IMR-90 (cell line): ENCODE measurements around the gene MMP27. TPM values are rescaled to one million over a fixed set of nuclear protein-coding genes. Genes with fewer than 3 reads are reported as not detected.

ENCODE experiments used
- ATAC-seq: fragments of 200-7000 bp; cut with Tn5 transposase; 2 replicates; pipeline ENCODE4 v1.9.1; 2020; ENCODE audit warnings: low read depth, mild to moderate bottlenecking, moderate library complexity
- BruUV-seq: library from RNA; stranded (reverse); fragments of 400-500 nt; replicated peaks from 2 replicates; lab custom pipeline; 2021; lab: Mats Ljungman, UMichigan
- CTCF ChIA-PET: fragments of 300-600 bp; formaldehyde crosslinking; extraction: SDS; loops from one replicate; lab custom pipeline; 2021; ENCODE audit warnings: antibody characterized with exemption; lab: Yijun Ruan, JAX
- POLR2A ChIA-PET: fragments of 300-600 bp; sonication (Branson Sonifier 250); formaldehyde crosslinking; loops from one replicate; lab custom pipeline; 2022; ENCODE audit warnings: antibody characterized with exemption; ENCODE audit not compliant: unreplicated experiment; lab: Charles Lee
- DNase-seq: peaks from one replicate; pipeline ENCODE4 v3.0.0; 2013
- H2AFZ ChIP-seq: replicated peaks from 2 replicates; pipeline ENCODE3; 2013; ENCODE audit warnings: low read length, mild to moderate bottlenecking; ENCODE audit not compliant: poor library complexity
- H2AK5ac ChIP-seq: 2 replicates; pipeline ENCODE4 v1.6.1; 2013; ENCODE audit warnings: low read depth, low read length, inconsistent platforms
- H2AK9ac ChIP-seq: replicated peaks from 2 replicates; pipeline ENCODE3; 2013; ENCODE audit warnings: mild to moderate bottlenecking, low read depth, low read length, moderate library complexity; ENCODE audit not compliant: poor library complexity
- H2BK120ac ChIP-seq: 2 replicates; pipeline ENCODE4 v1.6.1; 2013; ENCODE audit warnings: low read depth, low read length, inconsistent platforms
- H2BK15ac ChIP-seq: 3 replicates; pipeline ENCODE4 v1.6.1; 2013; ENCODE audit warnings: low read depth, low read length, inconsistent platforms
- H2BK20ac ChIP-seq: 2 replicates; pipeline ENCODE4 v1.6.1; 2013; ENCODE audit warnings: low read depth, mild to moderate bottlenecking, inconsistent platforms, low read length, moderate library complexity
- H2BK5ac ChIP-seq: 2 replicates; pipeline ENCODE4 v1.6.1; 2013; ENCODE audit warnings: mild to moderate bottlenecking, low read depth, low read length, inconsistent platforms; ENCODE audit not compliant: poor library complexity, severe bottlenecking
- H3K14ac ChIP-seq: replicated peaks from 2 replicates; pipeline ENCODE4 v1.6.1; 2013; ENCODE audit warnings: low read depth, low read length, inconsistent platforms
- H3K18ac ChIP-seq: 2 replicates; pipeline ENCODE4 v1.6.1; 2013; ENCODE audit warnings: low read depth, low read length, control low read depth
- H3K23ac ChIP-seq: 2 replicates; pipeline ENCODE4 v1.6.1; 2013; ENCODE audit warnings: low read depth, low read length, inconsistent platforms
- H3K27ac ChIP-seq: 2 replicates; pipeline ENCODE4 v1.5.1; 2013; ENCODE audit warnings: mild to moderate bottlenecking, control low read depth, low read length; ENCODE audit not compliant: insufficient read depth
- H3K27me3 ChIP-seq: 2 replicates; pipeline ENCODE4 v1.6.1; 2013; ENCODE audit warnings: low read length; ENCODE audit not compliant: control insufficient read depth, insufficient read depth
- H3K36me3 ChIP-seq: 2 replicates; pipeline ENCODE4 v1.6.1; 2013; ENCODE audit warnings: low read length, mixed read lengths; ENCODE audit not compliant: control insufficient read depth, insufficient read depth
- H3K4ac ChIP-seq: 2 replicates; pipeline ENCODE4 v1.6.1; 2013; ENCODE audit warnings: low read depth, low read length, inconsistent platforms
- H3K4me1 ChIP-seq: 2 replicates; pipeline ENCODE4 v1.6.1; 2013; ENCODE audit warnings: low read length, mixed read lengths; ENCODE audit not compliant: control insufficient read depth, insufficient read depth
- H3K4me2 ChIP-seq: 2 replicates; pipeline ENCODE4 v1.6.1; 2013; ENCODE audit warnings: low read depth, mild to moderate bottlenecking, control low read depth, low read length, moderate library complexity
- H3K4me3 ChIP-seq: 2 replicates; pipeline ENCODE4 v1.5.1; 2013; ENCODE audit warnings: low read depth, mild to moderate bottlenecking, control low read depth, low read length, moderate library complexity; ENCODE audit not compliant: insufficient read depth
- H3K56ac ChIP-seq: 2 replicates; pipeline ENCODE4 v1.6.1; 2013; ENCODE audit warnings: low read length, inconsistent platforms; ENCODE audit not compliant: insufficient read depth; ENCODE audit errors: extremely low read depth
- H3K79me1 ChIP-seq, 2 experiments: 2 replicates each; pipeline ENCODE4 v1.6.1; 2013; ENCODE audit warnings: low read length in 2 of 2, inconsistent platforms in 1 of 2, low read depth in 1 of 2
- H3K9ac ChIP-seq: 2 replicates; pipeline ENCODE4 v1.6.1; 2013; ENCODE audit warnings: low read depth, low read length, control low read depth
- H3K9me1 ChIP-seq: 2 replicates; pipeline ENCODE4 v1.6.1; 2013; ENCODE audit warnings: low read length, inconsistent platforms; ENCODE audit not compliant: insufficient read depth
- H3K9me3 ChIP-seq: 2 replicates; pipeline ENCODE4 v1.6.1; 2013; ENCODE audit warnings: low read length; ENCODE audit not compliant: control insufficient read depth, insufficient read depth
- H4K20me1 ChIP-seq: 2 replicates; pipeline ENCODE4 v1.6.1; 2013; ENCODE audit warnings: low read length, inconsistent platforms; ENCODE audit not compliant: insufficient read depth
- H4K5ac ChIP-seq: 2 replicates; pipeline ENCODE4 v1.6.1; 2013; ENCODE audit warnings: mild to moderate bottlenecking, low read depth, low read length, control low read depth
- H4K8ac ChIP-seq, 2 experiments: 2 replicates each; pipeline ENCODE4 v1.6.1; 2013; ENCODE audit warnings: low read depth in 2 of 2, low read length in 2 of 2, control low read depth in 1 of 2, inconsistent platforms in 1 of 2
- H4K91ac ChIP-seq: 2 replicates; pipeline ENCODE4 v1.6.1; 2013; ENCODE audit warnings: low read depth, low read length, inconsistent platforms; ENCODE audit not compliant: insufficient read depth
- NFE2L2 ChIP-seq: fragments of 150-350 bp; IDR thresholded peaks from 2 replicates; pipeline ENCODE4 v1.6.1; 2016; ENCODE audit warnings: low read depth, mild to moderate bottlenecking, low read length
- whole genome bisulfite sequencing, 2 experiments: methylation state at CpG; one replicate each; pipeline versions ENCODE4 v1.1.5 to v1.1.7; 2013; ENCODE audit warnings: missing lambda C conversion rate in 2 of 2; ENCODE audit not compliant: insufficient read length in 1 of 2; ENCODE audit errors: extremely low coverage in 2 of 2; 5-methylcytosine and 5-hydroxymethylcytosine counted together
- dilution Hi-C: fragments of 300-500 bp; cut with HindIII; formaldehyde crosslinking; loops from one replicate; pipeline ENCODE4 v1.14.3; 2018; ENCODE audit warnings: low sequenced_read_pairs; ENCODE audit not compliant: unreplicated experiment
- in situ Hi-C: fragments of 300-500 bp; cut with MboI; formaldehyde crosslinking; loops from 3 replicates; pipeline ENCODE4 v1.14.3; 2019; ENCODE audit warnings: low sequenced_read_pairs, inconsistent platforms, mixed read lengths
- intact Hi-C: fragments of 100-400 bp; cut with micrococcal nuclease; formaldehyde crosslinking; loops from 2 replicates; pipeline ENCODE4 v1.10.0; 2022
- polyA plus RNA-seq, 3 experiments: library from polyadenylated mRNA; depleted of rRNA; stranded (reverse); fragments of >200 nt; gene quantifications; 2 replicates each; pipeline ENCODE4 v1.2.3, GENCODE V29; 2012; ENCODE audit warnings: low replicate concordance in 1 of 3
- total RNA-seq: library from RNA; depleted of rRNA; stranded (reverse); fragments of >200 nt; gene quantifications from 2 replicates; pipeline ENCODE4 v1.2.3, GENCODE V29; 2012
- TF ChIP-seq, protein P1 (sequence below): fragments of 150-350 bp; IDR thresholded peaks from 2 replicates; pipeline ENCODE4 v1.6.1; 2017; ENCODE audit warnings: mild to moderate bottlenecking, antibody characterized with exemption, low read length, low read depth
- TF ChIP-seq, protein P2 (sequence below): conservative IDR thresholded peaks from 2 replicates; pipeline ENCODE4 v1.5.1; 2012; ENCODE audit warnings: mild to moderate bottlenecking, low read depth, low read length, improper control_type of control experiment

Gene MMP27
- total and polyA plus RNA-seq, 2 of the 4 experiments (the other 2 are of a cell fraction) = not detected

DNA sequence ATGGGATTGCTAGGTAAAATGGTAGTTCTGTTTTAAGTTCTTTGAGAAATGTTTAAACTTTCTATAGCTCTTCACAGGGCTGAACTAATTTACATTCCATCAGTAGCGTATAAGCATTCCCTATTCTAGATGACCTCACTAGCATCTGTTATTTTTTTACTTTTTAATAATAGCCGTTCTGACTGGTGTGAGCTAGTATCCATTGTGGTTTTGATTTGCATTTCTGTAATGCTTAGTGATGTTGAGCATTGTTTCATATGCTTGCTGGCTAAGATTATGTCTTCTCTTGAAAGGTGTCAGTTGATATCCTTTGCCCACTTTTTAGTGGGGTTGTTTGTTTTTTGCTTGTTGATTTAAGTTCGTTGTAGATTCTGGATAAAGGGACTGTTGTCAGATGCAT, 35.9 kb downstream of the MMP27 start:
- H2BK5ac ChIP-seq = no peak overlapping the region
- H3K79me1 ChIP-seq = no peaks in the 10 kb centered on the region
- no peak overlapping the region for H3K4me3 ChIP-seq
- BruUV-seq = no TSS peak
- no peak overlapping the region for H3K56ac ChIP-seq
- no peak overlapping the region for H3K23ac ChIP-seq
- H2BK15ac ChIP-seq = no peak overlapping the region
- H3K9ac ChIP-seq = no peak overlapping the region
- H2BK20ac ChIP-seq = no peak overlapping the region
- dilution Hi-C loops (no loop called here), intact Hi-C loops (loop anchor here (5.0 kb wide), 1 partner anchor 77 kb away; no protein-coding TSS in a partner anchor), in situ Hi-C loops (no loop called here)
- no peaks in the 10 kb centered on the region for H3K4me1 ChIP-seq
- no peaks in the 10 kb centered on the region for H4K20me1 ChIP-seq
- no peak overlapping the region for H3K14ac ChIP-seq
- no peaks in the 10 kb centered on the region for H3K9me1 ChIP-seq
- no peak overlapping the region for H4K91ac ChIP-seq
- no peak overlapping the region for H4K8ac ChIP-seq
- H2AFZ ChIP-seq = no peak overlapping the region
- no peaks in the 10 kb centered on the region for H3K36me3 ChIP-seq
- no peak overlapping the region for H3K18ac ChIP-seq
- POLR2A ChIA-PET = no interaction called here
- ATAC-seq (peak; percentile 65), DNase-seq (peak; percentile 42)
- TF ChIP-seq NFE2L2 = no peak
- TF ChIP-seq, protein P1, sequence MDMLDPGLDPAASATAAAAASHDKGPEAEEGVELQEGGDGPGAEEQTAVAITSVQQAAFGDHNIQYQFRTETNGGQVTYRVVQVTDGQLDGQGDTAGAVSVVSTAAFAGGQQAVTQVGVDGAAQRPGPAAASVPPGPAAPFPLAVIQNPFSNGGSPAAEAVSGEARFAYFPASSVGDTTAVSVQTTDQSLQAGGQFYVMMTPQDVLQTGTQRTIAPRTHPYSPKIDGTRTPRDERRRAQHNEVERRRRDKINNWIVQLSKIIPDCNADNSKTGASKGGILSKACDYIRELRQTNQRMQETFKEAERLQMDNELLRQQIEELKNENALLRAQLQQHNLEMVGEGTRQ = no peak
- TF ChIP-seq, protein P2, sequence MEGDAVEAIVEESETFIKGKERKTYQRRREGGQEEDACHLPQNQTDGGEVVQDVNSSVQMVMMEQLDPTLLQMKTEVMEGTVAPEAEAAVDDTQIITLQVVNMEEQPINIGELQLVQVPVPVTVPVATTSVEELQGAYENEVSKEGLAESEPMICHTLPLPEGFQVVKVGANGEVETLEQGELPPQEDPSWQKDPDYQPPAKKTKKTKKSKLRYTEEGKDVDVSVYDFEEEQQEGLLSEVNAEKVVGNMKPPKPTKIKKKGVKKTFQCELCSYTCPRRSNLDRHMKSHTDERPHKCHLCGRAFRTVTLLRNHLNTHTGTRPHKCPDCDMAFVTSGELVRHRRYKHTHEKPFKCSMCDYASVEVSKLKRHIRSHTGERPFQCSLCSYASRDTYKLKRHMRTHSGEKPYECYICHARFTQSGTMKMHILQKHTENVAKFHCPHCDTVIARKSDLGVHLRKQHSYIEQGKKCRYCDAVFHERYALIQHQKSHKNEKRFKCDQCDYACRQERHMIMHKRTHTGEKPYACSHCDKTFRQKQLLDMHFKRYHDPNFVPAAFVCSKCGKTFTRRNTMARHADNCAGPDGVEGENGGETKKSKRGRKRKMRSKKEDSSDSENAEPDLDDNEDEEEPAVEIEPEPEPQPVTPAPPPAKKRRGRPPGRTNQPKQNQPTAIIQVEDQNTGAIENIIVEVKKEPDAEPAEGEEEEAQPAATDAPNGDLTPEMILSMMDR = no peak
- H3K4me2 ChIP-seq = no peak overlapping the region; the same call in 1 of the 2 replicates
- 67% methylated on average over 1 of the region's 3 CpGs; no CpG with 5 or more reads in 1 of the 2 experiments for WGBS, 2 experiments
- no peak overlapping the region for H3K27ac ChIP-seq
- no peak overlapping the region for H2AK9ac ChIP-seq
- H3K4ac ChIP-seq = no peak overlapping the region
- H3K27me3 ChIP-seq = peaks cover 6% of the 10 kb centered on the region; the same call in 1 of the 2 replicates
- H2BK120ac ChIP-seq = no peak overlapping the region
- H3K9me3 ChIP-seq = no peaks in the 10 kb centered on the region
- no peak overlapping the region for H2AK5ac ChIP-seq
- no peak overlapping the region for H4K5ac ChIP-seq
- CTCF ChIA-PET = no interaction called here
